A549 (cell line): Measurements from ENCODE around the gene TRMU. TPM values are rescaled to one million over a fixed set of nuclear protein-coding genes. Genes with fewer than 3 reads are reported as not detected.

Experiments
- ATAC-seq, 2 experiments: fragments of 200-7000 bp in 1 of 2; fragments of >200 bp in 1 of 2; cut with Nextera tagmentation in 1 of 2; cut with Tn5 transposase in 1 of 2; 3 replicates each; pipeline versions ENCODE4 v1.8.0 to v1.9.1; 2018 to 2020; ENCODE audit warnings: mild to moderate bottlenecking in 1 of 2, moderate library complexity in 1 of 2
- CTCF ChIA-PET: fragments of 300-600 bp; sonication (Branson Sonifier 250); formaldehyde crosslinking; extraction: SDS; loops from one replicate; lab custom pipeline; 2021; ENCODE audit warnings: antibody characterized with exemption, inconsistent platforms; lab: Yijun Ruan, JAX
- POLR2A ChIA-PET: fragments of 350-600 bp; formaldehyde crosslinking; extraction: SDS; loops from one replicate; lab custom pipeline; 2021; ENCODE audit warnings: antibody characterized with exemption, inconsistent platforms; lab: Yijun Ruan, JAX
- DNase-seq, 2 experiments: peaks; one replicate each; pipeline versions ENCODE4 v3.0.0 to v3.0.0-alpha.2; 2011 to 2016; ENCODE audit warnings: low read depth in 1 of 2, low spot score in 1 of 2
- FAIRE-seq: peaks from 2 replicates; lab custom pipeline; 2011; peaks lifted over from hg19 to GRCh38; lab: Jason Lieb, UNC
- H3K27ac ChIP-seq, 2 experiments: fragments of >200 bp; sonication (Bioruptor Twin); formaldehyde crosslinking; 3 replicates each; pipeline ENCODE4 v1.5.1; 2016 to 2017
- H3K4me1 ChIP-seq: fragments of >200 bp; sonication (Bioruptor Twin); formaldehyde crosslinking; 3 replicates; pipeline ENCODE4 v1.6.1; 2016
- H3K4me2 ChIP-seq: fragments of >200 bp; sonication (Bioruptor Twin); formaldehyde crosslinking; 3 replicates; pipeline ENCODE4 v1.6.1; 2016
- H3K4me3 ChIP-seq: fragments of >200 bp; sonication (Bioruptor Twin); formaldehyde crosslinking; 3 replicates; pipeline ENCODE4 v1.5.1; 2016
- H3K9me3 ChIP-seq: fragments of >200 bp; sonication (Bioruptor Twin); formaldehyde crosslinking; 3 replicates; pipeline ENCODE4 v1.6.1; 2016
- EHF ChIP-seq: fragments of 250-450 bp; sonication (Bioruptor Pico); IDR thresholded peaks from 2 replicates; pipeline ENCODE4 v1.5.0; 2020; ENCODE audit warnings: mild to moderate bottlenecking
- EHMT2 ChIP-seq: fragments of 200-600 bp; sonication (generic); IDR thresholded peaks from 2 replicates; pipeline ENCODE4 v1.6.1; 2016; ENCODE audit warnings: antibody characterized with exemption, low read depth, mild to moderate bottlenecking, moderate library complexity
- ELK1 ChIP-seq: fragments of 150-350 bp; IDR thresholded peaks from 2 replicates; pipeline ENCODE4 v1.6.1; 2014; ENCODE audit warnings: low read depth, mild to moderate bottlenecking, low read length
- HOXA7 ChIP-seq: fragments of 250-450 bp; sonication (Bioruptor Pico); IDR thresholded peaks from 2 replicates; pipeline ENCODE4 v1.5.0; 2020; ENCODE audit warnings: mild to moderate bottlenecking, moderate library complexity
- HOXB13 ChIP-seq: fragments of 250-450 bp; sonication (Bioruptor Pico); IDR thresholded peaks from 2 replicates; pipeline ENCODE4 v1.5.0; 2020; ENCODE audit warnings: low read depth, mild to moderate bottlenecking, moderate library complexity
- JUN ChIP-seq, 2 experiments: fragments of >200 bp; sonication (Bioruptor Twin); formaldehyde crosslinking; IDR thresholded peaks; 2 replicates in 1 of 2; 3 replicates in 1 of 2; pipeline ENCODE4 v1.6.1; 2016 to 2017
- KDM5A ChIP-seq: fragments of 200-600 bp; sonication (generic); IDR thresholded peaks from 2 replicates; pipeline ENCODE4 v1.6.1; 2016; ENCODE audit warnings: antibody characterized with exemption, mild to moderate bottlenecking
- MAX ChIP-seq: IDR thresholded peaks from 2 replicates; pipeline ENCODE4 v1.6.1; 2012
- MYC ChIP-seq: IDR thresholded peaks from 2 replicates; pipeline ENCODE4 v1.6.1; 2012; ENCODE audit warnings: mild to moderate bottlenecking, inconsistent platforms, low read length, improper control_type of control experiment, borderline replicate concordance
- NPAS2 ChIP-seq: fragments of 250-450 bp; sonication (Bioruptor Pico); IDR thresholded peaks from 2 replicates; pipeline ENCODE4 v1.8.0; 2022; ENCODE audit warnings: mild to moderate bottlenecking, moderate library complexity, borderline replicate concordance
- NR3C1 ChIP-seq: fragments of >200 bp; sonication (Bioruptor Twin); formaldehyde crosslinking; IDR thresholded peaks from 3 replicates; pipeline ENCODE4 v1.6.1; 2017
- PBX3 ChIP-seq: IDR thresholded peaks from 2 replicates; pipeline ENCODE4 v1.6.1; 2012
- PHF8 ChIP-seq: fragments of 200-600 bp; sonication (generic); IDR thresholded peaks from 2 replicates; pipeline ENCODE4 v1.6.1; 2016; ENCODE audit warnings: low read depth, mild to moderate bottlenecking, antibody characterized with exemption, moderate library complexity, borderline replicate concordance
- RAD21 ChIP-seq, 2 experiments: fragments of >200 bp in 1 of 2; sonication (Bioruptor Twin) in 1 of 2; formaldehyde crosslinking in 1 of 2; IDR thresholded peaks in 1 of 2; conservative IDR thresholded peaks in 1 of 2; 2 replicates in 1 of 2; 3 replicates in 1 of 2; pipeline ENCODE4 v1.6.1; 2012 to 2018; ENCODE audit warnings: inconsistent platforms in 1 of 2
- REST ChIP-seq: fragments of 200-600 bp; sonication (generic); IDR thresholded peaks from 2 replicates; pipeline ENCODE4 v1.6.1; 2016; ENCODE audit warnings: antibody characterized with exemption, mild to moderate bottlenecking, moderate library complexity
- RFX5 ChIP-seq: fragments of 450-650 bp; IDR thresholded peaks from 2 replicates; pipeline ENCODE4 v1.7.1; 2014; ENCODE audit warnings: antibody characterized with exemption, mild to moderate bottlenecking, moderate library complexity
- SMC3 ChIP-seq: fragments of >200 bp; sonication (Bioruptor Twin); formaldehyde crosslinking; IDR thresholded peaks from 3 replicates; pipeline ENCODE4 v1.6.1; 2018; ENCODE audit warnings: inconsistent platforms
- SREBF2 ChIP-seq: fragments of 450-650 bp; IDR thresholded peaks from 2 replicates; pipeline ENCODE4 v1.6.1; 2014; ENCODE audit warnings: mild to moderate bottlenecking, moderate library complexity
- TP53 ChIP-seq: fragments of 250-450 bp; sonication (Bioruptor Pico); IDR thresholded peaks from 2 replicates; pipeline ENCODE4 v1.5.0; 2021; ENCODE audit warnings: mild to moderate bottlenecking, moderate library complexity
- WGBS: methylation state at CpG from one replicate; pipeline ENCODE4 v1.1.6; 2017; ENCODE audit errors: missing lambda C conversion rate; 5-methylcytosine and 5-hydroxymethylcytosine counted together
- polyA plus RNA-seq, 4 experiments: library from polyadenylated mRNA; depleted of rRNA in 3 of 4; stranded (reverse); fragments of >200 nt; fragmentation: RNase III in 1 of 4; extraction: RNeasy Plus Mini Kit Qiagen cat#74134 plus additional on column Dnase treatment in 1 of 4; gene quantifications; 2 replicates in 3 of 4; 3 replicates in 1 of 4; pipeline ENCODE4 v1.2.3, GENCODE V29; 2011 to 2017

TRMU gene
- polyA plus RNA-seq, 2 of the 4 experiments (the other 2 are of a cell fraction) = 33.4 to 44.1 TPM

GRCh38 chr22:46349238-46349637 is 13.7 kb downstream of the TRMU start:
- Histone ChIP-seq H3K27ac (no peak overlapping the region), H3K4me3 (no peak overlapping the region), H3K4me1 (peaks cover 11% of the 10 kb centered on the region), H3K4me2 (no peak overlapping the region), H3K9me3 (no peaks in the 10 kb centered on the region)
- DNase-seq = no peak
- no peak for TF ChIP-seq MYC
- no peak for TF ChIP-seq NPAS2 (CRISPR knock-in tag)
- no peak for TF ChIP-seq HOXB13 (CRISPR knock-in tag)
- TF ChIP-seq EHMT2 = no peak
- no peak for TF ChIP-seq REST
- no peak for TF ChIP-seq EHF (CRISPR knock-in tag)
- TF ChIP-seq HOXA7 (CRISPR knock-in tag) = no peak
- no peak for TF ChIP-seq NR3C1
- no peak for TF ChIP-seq PBX3
- no peak for TF ChIP-seq MAX
- TF ChIP-seq RFX5 = no peak
- ChIA-PET POLR2A (no interaction called here), CTCF (interaction anchor here (1.5 to 11.9 kb wide), 2 partner anchors 10 to 189 kb away, joined by 4 to 184 read pairs; partner anchors contain the start of gene CELSR1)
- 91% methylated on average over 18 of the region's 18 CpGs for WGBS
- ATAC-seq = no peak
- FAIRE-seq = no peak

- Histone ChIP-seq H3K4me1 (peaks cover 11% of the 10 kb centered on the region), H3K4me3 (no peak overlapping the region), H3K27ac (no peak overlapping the region), H3K4me2 (no peak overlapping the region), H3K9me3 (no peaks in the 10 kb centered on the region)
- 75% methylated on average over 6 of the region's 6 CpGs for WGBS
- ChIA-PET CTCF (interaction anchor here (0.6 to 11.9 kb wide), 4 partner anchors 9 to 189 kb away, joined by 3 to 184 read pairs (median 4); partner anchors contain the start of gene CELSR1), POLR2A (no interaction called here)
- no peak for TF ChIP-seq PHF8
- TF ChIP-seq RAD21 (conservative IDR thresholded peaks at IDR 0.05 in 1 of 2, IDR thresholded peaks at IDR 0.05 in 1 of 2) = no peak
- no peak for TF ChIP-seq SMC3
- TF ChIP-seq TP53 (CRISPR knock-in tag) = no peak
- no peak for TF ChIP-seq REST
- TF ChIP-seq PBX3 = no peak
- TF ChIP-seq EHMT2 = no peak
- no peak for TF ChIP-seq MYC
- TF ChIP-seq SREBF2 = no peak
- TF ChIP-seq ELK1 = no peak
- TF ChIP-seq KDM5A = no peak
- no peak for TF ChIP-seq JUN (IDR thresholded peaks at IDR 0.05)
- ATAC-seq = no peak
- DNase-seq = no peak
- no peak for FAIRE-seq
Observed at GRCh38 chr22:46349681-46350080, 14.2 kb downstream of the TRMU start.
